Fibroblast of mammary gland (primary cell): ENCODE measurements around the gene ZNF511.
A peak's percentile ranks its signal among the peaks of the same experiment; 100 is the strongest.

Experiments used
- DNase-seq: peaks from one replicate; pipeline ENCODE4 v3.0.0-alpha.2; 2010; ENCODE audit warnings: low read depth
- H3K4me3 ChIP-seq: 2 replicates; pipeline ENCODE4 v1.5.1; 2011; ENCODE audit warnings: low read depth, mild to moderate bottlenecking, low read length, moderate library complexity; ENCODE audit not compliant: control insufficient read depth
- CTCF ChIP-seq: conservative IDR thresholded peaks from 2 replicates; pipeline ENCODE4 v1.5.1; 2011; ENCODE audit warnings: low read depth, low read length, inconsistent platforms; ENCODE audit not compliant: control insufficient read depth, insufficient read depth

Gene ZNF511

GRCh38 chr10:133328358-133329343 is 19.9 kb downstream of the ZNF511 start:
- no peak overlapping the region for H3K4me3 ChIP-seq
- no peak for TF ChIP-seq CTCF
- no peak for DNase-seq

DNA sequence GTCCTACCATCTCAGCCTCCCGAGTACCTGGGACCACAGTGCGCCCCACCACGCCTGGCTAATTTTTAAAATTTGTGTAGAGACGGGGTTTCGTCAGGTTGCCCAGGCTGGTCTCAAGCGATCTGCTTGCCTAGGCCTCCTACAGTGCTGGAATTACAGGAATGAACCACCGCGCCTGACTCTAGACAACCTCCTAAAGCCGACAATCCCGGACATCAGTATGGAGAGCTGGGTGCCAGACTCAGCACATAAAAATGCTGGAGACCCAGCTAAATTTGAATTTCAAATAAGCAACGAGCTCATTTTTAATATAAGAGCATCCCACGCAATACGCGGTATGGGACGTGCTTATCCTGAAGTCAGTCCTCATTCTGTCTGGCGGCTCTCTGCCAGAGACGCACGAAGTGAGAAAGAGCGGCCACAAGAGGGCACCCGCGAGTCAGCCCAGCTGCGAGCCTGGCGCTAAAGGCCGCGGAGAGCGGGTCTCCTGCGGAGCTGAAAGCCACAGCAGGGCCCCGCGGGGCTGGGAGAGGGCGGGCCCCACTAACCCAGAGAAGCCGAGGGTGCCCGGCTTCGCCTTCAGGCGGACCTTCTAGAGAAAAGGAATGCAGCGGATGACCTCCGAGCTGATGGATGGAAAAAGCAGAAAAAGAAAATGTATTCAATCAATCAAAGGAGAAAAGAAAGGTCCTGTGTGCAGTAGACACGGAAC is 20.9 kb downstream of the ZNF511 start:
- peak; percentile 73 for TF ChIP-seq CTCF
- DNase-seq, result peak; percentile 78
- H3K4me3 ChIP-seq, result peak overlapping the region; percentile 10

DNA sequence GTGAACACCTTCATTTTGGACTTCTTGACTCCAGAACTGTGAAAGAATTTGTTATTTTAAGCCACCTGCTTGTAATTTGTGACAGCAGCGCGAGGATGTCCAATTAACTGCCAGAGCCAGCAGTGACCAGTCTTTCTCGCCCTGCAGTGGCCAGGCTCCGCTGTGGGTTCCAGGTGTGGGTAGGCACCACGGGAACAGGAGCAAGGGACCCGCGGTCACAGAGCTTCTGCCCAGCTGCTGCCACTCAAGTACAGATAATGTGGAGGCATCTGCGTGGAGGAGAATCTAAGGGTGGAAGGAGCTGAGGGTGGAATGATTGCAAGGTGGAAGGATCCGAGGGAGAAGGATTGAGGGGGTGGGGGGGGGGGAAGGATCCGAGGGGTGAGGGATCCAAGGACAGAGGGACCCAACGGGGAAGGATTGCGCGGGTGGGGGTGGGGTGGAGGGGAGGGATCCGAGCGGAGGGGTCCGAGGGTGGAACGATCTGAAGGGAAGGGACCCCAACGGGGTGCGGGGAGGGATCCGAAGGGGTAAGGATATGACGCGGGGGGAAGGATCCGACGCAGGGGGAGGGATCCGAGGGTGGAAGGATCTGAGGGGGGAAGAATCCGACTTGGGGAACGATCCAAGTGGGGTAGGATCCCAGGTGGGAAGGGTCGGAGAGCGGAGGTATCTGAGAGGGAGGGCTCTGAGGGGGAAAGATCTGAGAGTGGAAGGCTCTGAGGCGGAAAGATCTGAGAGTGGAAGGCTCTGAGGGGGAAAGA is 24.4 kb downstream of the ZNF511 start:
- DNase-seq, result no peak
- no peak for TF ChIP-seq CTCF

DNA sequence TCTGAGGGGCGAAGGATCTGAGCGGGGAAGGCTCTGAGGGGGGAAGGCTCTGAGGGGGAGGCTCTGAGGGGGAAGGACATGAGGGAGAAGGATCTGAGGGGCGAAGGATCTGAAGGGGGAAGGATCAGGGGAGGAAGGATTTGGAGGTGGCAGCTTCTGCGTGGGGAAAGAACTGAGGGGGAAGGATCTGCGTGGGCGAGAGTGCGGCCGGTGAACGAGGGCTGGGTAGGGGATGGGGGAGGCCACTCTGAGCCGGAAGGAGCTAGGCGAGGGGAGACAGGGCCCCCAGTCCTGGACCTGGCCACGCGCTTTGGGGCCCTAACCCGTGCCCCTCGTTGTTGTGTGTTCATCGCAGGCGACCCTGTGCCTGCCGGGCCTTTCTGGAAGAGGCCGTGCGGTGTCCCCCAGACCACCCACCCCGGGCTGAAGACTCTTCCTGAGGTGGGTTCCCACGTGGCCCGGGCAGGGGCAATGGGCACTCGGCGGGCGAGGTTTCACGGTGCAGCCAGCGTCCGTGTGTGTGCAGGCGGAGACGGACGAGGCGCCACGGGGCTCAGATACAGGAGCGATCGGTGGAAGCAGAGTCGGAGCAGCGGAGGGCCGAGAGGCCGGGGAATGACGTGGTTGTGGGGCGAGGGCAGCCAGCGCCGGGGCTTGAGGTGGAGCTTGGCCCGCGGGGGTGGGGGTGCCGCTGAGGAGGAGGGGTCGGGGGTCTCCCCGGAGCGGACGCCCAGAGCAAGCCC is 26.0 kb downstream of the ZNF511 start:
- H3K4me3 ChIP-seq, result peak overlapping the region; percentile 24
- no peak for TF ChIP-seq CTCF
- DNase-seq, result no peak

More for the DNA sequence above, 24.4 kb downstream of the ZNF511 start:
- H3K4me3 ChIP-seq, result no peak overlapping the region

GRCh38 chr10:133335246-133336117 is 26.8 kb downstream of the ZNF511 start:
- DNase-seq, result peak; percentile 69
- no peak for TF ChIP-seq CTCF
- H3K4me3 ChIP-seq, result peak overlapping the region; percentile 24
